ENCODE measurements around the gene MERTK. TPM values are rescaled to one million over a fixed set of nuclear protein-coding genes. Genes with fewer than 3 reads are reported as not detected.

The MERTK gene
- total and polyA plus RNA-seq, 2 experiments from 2014 or later = 16.4 to 29.6 TPM

GRCh38 chr2:111975819-111976218, 77.4 kb downstream of the MERTK start:
- H3K79me2 ChIP-seq = peaks cover 2% of the 10 kb centered on the region
- no peaks in the 10 kb centered on the region for H3K9me2 ChIP-seq (replicated peaks; ENCODE audit: insufficient read depth)
- H3K4me2 ChIP-seq = no peak overlapping the region
- 90% methylated on average over 6 of the region's 6 CpGs for WGBS (ENCODE audit: low lambda C conversion rate, missing lambda C conversion rate)
- DNase-seq (ENCODE audit: low spot score) = no peak
- no peak overlapping the region for H2AFZ ChIP-seq
- no peaks in the 10 kb centered on the region for H4K20me1 ChIP-seq (ENCODE audit: insufficient read depth, poor library complexity, severe bottlenecking)
- H3K4me1 ChIP-seq (ENCODE audit: insufficient read depth) = no peaks in the 10 kb centered on the region
- H3K4me3 ChIP-seq = no peak overlapping the region
- no peaks in the 10 kb centered on the region for H3K27me3 ChIP-seq
- peak overlapping the region; percentile 38 for H3K27ac ChIP-seq
- TF ChIP-seq EZH2phosphoT487 (IDR thresholded peaks at IDR 0.05; ENCODE audit: low read depth, severe bottlenecking, unreplicated experiment) (no peak), EZH2 (IDR thresholded peaks at IDR 0.05; ENCODE audit: borderline replicate concordance) (no peak)
- TF ChIP-seq, protein P1, sequence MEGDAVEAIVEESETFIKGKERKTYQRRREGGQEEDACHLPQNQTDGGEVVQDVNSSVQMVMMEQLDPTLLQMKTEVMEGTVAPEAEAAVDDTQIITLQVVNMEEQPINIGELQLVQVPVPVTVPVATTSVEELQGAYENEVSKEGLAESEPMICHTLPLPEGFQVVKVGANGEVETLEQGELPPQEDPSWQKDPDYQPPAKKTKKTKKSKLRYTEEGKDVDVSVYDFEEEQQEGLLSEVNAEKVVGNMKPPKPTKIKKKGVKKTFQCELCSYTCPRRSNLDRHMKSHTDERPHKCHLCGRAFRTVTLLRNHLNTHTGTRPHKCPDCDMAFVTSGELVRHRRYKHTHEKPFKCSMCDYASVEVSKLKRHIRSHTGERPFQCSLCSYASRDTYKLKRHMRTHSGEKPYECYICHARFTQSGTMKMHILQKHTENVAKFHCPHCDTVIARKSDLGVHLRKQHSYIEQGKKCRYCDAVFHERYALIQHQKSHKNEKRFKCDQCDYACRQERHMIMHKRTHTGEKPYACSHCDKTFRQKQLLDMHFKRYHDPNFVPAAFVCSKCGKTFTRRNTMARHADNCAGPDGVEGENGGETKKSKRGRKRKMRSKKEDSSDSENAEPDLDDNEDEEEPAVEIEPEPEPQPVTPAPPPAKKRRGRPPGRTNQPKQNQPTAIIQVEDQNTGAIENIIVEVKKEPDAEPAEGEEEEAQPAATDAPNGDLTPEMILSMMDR (IDR thresholded peaks at IDR 0.05; ENCODE audit: poor library complexity) = no peak
- H3K36me3 ChIP-seq (replicated peaks; ENCODE audit: insufficient read depth, low read depth) = no peaks in the 10 kb centered on the region
- no peaks in the 10 kb centered on the region for H3K9me3 ChIP-seq (ENCODE audit: low read depth)

- H3K27ac ChIP-seq = no peak overlapping the region
- no peaks in the 10 kb centered on the region for H3K36me3 ChIP-seq (replicated peaks; ENCODE audit: insufficient read depth, low read depth)
- no peak overlapping the region for H3K4me2 ChIP-seq
- no peaks in the 10 kb centered on the region for H3K9me2 ChIP-seq (replicated peaks; ENCODE audit: insufficient read depth)
- H2AFZ ChIP-seq = no peak overlapping the region
- H3K27me3 ChIP-seq = no peaks in the 10 kb centered on the region
- DNase-seq (ENCODE audit: low spot score) = no peak
- H3K79me2 ChIP-seq = no peaks in the 10 kb centered on the region
- H3K4me1 ChIP-seq (ENCODE audit: insufficient read depth) = no peaks in the 10 kb centered on the region
- 96% methylated on average over 1 of the region's 1 CpG for WGBS (ENCODE audit: low lambda C conversion rate, missing lambda C conversion rate)
- no peaks in the 10 kb centered on the region for H3K9me3 ChIP-seq (ENCODE audit: low read depth)
- H4K20me1 ChIP-seq (ENCODE audit: insufficient read depth, poor library complexity, severe bottlenecking) = no peaks in the 10 kb centered on the region
- TF ChIP-seq EZH2phosphoT487 (IDR thresholded peaks at IDR 0.05; ENCODE audit: low read depth, severe bottlenecking, unreplicated experiment) = no peak
- TF ChIP-seq EZH2 (IDR thresholded peaks at IDR 0.05; ENCODE audit: borderline replicate concordance) = no peak
- TF ChIP-seq, protein P1 (IDR thresholded peaks at IDR 0.05; ENCODE audit: poor library complexity) = no peak
- no peak overlapping the region for H3K4me3 ChIP-seq
These were observed 78.8 kb downstream of the MERTK start for GRCh38 chr2:111977240-111977639.

- Histone ChIP-seq H3K36me3 (replicated peaks; ENCODE audit: insufficient read depth, low read depth) (no peaks in the 10 kb centered on the region), H4K20me1 (ENCODE audit: insufficient read depth, poor library complexity, severe bottlenecking) (no peaks in the 10 kb centered on the region), H3K79me2 (no peaks in the 10 kb centered on the region), H3K4me2 (no peak overlapping the region), H3K9me3 (ENCODE audit: low read depth) (no peaks in the 10 kb centered on the region), H3K27ac (no peak overlapping the region), H3K27me3 (no peaks in the 10 kb centered on the region), H2AFZ (no peak overlapping the region), H3K4me1 (ENCODE audit: insufficient read depth) (no peaks in the 10 kb centered on the region), H3K4me3 (no peak overlapping the region), H3K9me2 (replicated peaks; ENCODE audit: insufficient read depth) (no peaks in the 10 kb centered on the region)
- no peak for DNase-seq (ENCODE audit: low spot score)
- 37% methylated on average over 7 of the region's 7 CpGs for WGBS (ENCODE audit: low lambda C conversion rate, missing lambda C conversion rate)
- TF ChIP-seq EZH2 (IDR thresholded peaks at IDR 0.05; ENCODE audit: borderline replicate concordance) (no peak), EZH2phosphoT487 (IDR thresholded peaks at IDR 0.05; ENCODE audit: low read depth, severe bottlenecking, unreplicated experiment) (no peak)
- TF ChIP-seq, protein P1 (IDR thresholded peaks at IDR 0.05; ENCODE audit: poor library complexity) = no peak
These were observed 80.2 kb downstream of the MERTK start for GRCh38 chr2:111978452-111979170.

Data from hepatocyte (in vitro differentiated cells).